Prostate gland (tissue), 2 donors: Measurements from ENCODE around the gene FGFR1OP2. TPM values are rescaled to one million over a fixed set of nuclear protein-coding genes. Genes with fewer than 3 reads are reported as not detected.
"Not testable (repeated sequence)": the region's sequence is repeated elsewhere in the genome, so short reads cannot be mapped to it uniquely, and the experiment has no call there.

Source experiments
- DNase-seq: peaks from one replicate; pipeline ENCODE4 v3.0.0-alpha.2; 2019; ENCODE audit warnings: low spot score
- H3K27ac ChIP-seq, 2 donors: fragments of 200-600 bp; sonication (generic); 2 replicates each; pipeline ENCODE4 v1.5.1; 2017 to 2019
- H3K27me3 ChIP-seq: fragments of 200-600 bp; sonication (generic); replicated peaks from 2 replicates; pipeline ENCODE4 v1.5.1; 2019; ENCODE audit not compliant: insufficient read depth
- H3K36me3 ChIP-seq, 2 donors: fragments of 200-600 bp; sonication (generic); 1 replicate in 1 of 2; 2 replicates in 1 of 2; pipeline versions ENCODE4 v1.5.1 to v1.8.1; 2017 to 2019
- H3K4me1 ChIP-seq: fragments of 200-600 bp; sonication (generic); replicated peaks from 2 replicates; pipeline ENCODE4 v1.5.1; 2019
- H3K4me3 ChIP-seq, 2 donors: fragments of 200-600 bp; sonication (generic); 2 replicates each; pipeline ENCODE4 v1.5.1; 2017 to 2019
- H3K9me3 ChIP-seq: fragments of 200-600 bp; sonication (generic); 2 replicates; pipeline ENCODE4 v1.5.1; 2017
- POLR2A ChIP-seq: fragments of 450-650 bp; IDR thresholded peaks from one replicate; pipeline ENCODE4 v1.6.1; 2016; ENCODE audit warnings: antibody characterized with exemption, mild to moderate bottlenecking
- POLR2AphosphoS5 ChIP-seq: sonication (generic); formaldehyde crosslinking; IDR thresholded peaks from one replicate; pipeline ENCODE4 v1.6.1; 2017; ENCODE audit warnings: antibody characterized with exemption
- WGBS: methylation state at CpG from one replicate; pipeline ENCODE4 v1.1.5; 2018; 5-methylcytosine and 5-hydroxymethylcytosine counted together
- intact Hi-C: fragments of 100-400 bp; cut with DNase I; formaldehyde crosslinking; loops from one replicate; pipeline ENCODE4 v1.14.2; 2022
- total RNA-seq, 2 donors: library from RNA; depleted of rRNA; stranded (reverse); fragments of >200 nt; gene quantifications; one replicate each; pipeline ENCODE4 v1.1.0, GENCODE V29; 2016
- TF ChIP-seq, protein P1 (sequence below), 4 experiments: fragments of 200-600 bp in 2 of 4; fragments of 450-650 bp in 2 of 4; sonication (generic) in 2 of 4; IDR thresholded peaks; 1 replicate in 3 of 4; 2 replicates in 1 of 4; pipeline ENCODE4 v1.5.1; 2016 to 2019; ENCODE audit warnings: antibody characterized with exemption in 4 of 4, mild to moderate bottlenecking in 2 of 4, moderate library complexity in 2 of 4

Gene FGFR1OP2
- total RNA-seq, 2 donors from 2014 or later, result 45.0 to 64.4 TPM

DNA sequence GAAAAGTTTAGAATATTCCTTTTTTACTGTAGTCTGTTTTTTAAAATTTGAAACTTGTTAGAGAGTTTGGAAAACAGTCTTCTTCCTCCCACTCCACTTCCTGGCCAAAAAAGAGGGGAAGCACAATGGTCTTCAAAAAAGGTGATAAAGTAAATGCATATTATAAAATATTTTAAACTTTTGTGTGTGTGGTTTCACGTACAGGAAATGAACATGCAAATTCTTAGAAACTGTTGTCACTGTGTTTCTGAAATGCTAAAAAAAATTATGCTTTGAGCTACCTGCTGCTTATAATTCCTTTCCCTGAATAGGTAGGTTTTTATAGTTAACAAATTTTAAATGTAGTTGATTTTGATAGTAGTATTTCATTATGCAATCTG lies 2.9 kb downstream of the FGFR1OP2 start:
- intact Hi-C loops, result no loop called here
- WGBS, result 57% methylated on average over 1 of the region's 1 CpG
- DNase-seq, result no peak
- Histone ChIP-seq H3K4me3 (no peak overlapping the region), H3K27ac (no peak overlapping the region), H3K4me1 (no peaks in the 10 kb centered on the region), H3K9me3 (no peaks in the 10 kb centered on the region), H3K36me3 (no peaks in the 10 kb centered on the region), H3K27me3 (no peaks in the 10 kb centered on the region)
- no peak for TF ChIP-seq POLR2A
- no peak for TF ChIP-seq POLR2AphosphoS5
- TF ChIP-seq, protein P1, sequence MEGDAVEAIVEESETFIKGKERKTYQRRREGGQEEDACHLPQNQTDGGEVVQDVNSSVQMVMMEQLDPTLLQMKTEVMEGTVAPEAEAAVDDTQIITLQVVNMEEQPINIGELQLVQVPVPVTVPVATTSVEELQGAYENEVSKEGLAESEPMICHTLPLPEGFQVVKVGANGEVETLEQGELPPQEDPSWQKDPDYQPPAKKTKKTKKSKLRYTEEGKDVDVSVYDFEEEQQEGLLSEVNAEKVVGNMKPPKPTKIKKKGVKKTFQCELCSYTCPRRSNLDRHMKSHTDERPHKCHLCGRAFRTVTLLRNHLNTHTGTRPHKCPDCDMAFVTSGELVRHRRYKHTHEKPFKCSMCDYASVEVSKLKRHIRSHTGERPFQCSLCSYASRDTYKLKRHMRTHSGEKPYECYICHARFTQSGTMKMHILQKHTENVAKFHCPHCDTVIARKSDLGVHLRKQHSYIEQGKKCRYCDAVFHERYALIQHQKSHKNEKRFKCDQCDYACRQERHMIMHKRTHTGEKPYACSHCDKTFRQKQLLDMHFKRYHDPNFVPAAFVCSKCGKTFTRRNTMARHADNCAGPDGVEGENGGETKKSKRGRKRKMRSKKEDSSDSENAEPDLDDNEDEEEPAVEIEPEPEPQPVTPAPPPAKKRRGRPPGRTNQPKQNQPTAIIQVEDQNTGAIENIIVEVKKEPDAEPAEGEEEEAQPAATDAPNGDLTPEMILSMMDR (IDR thresholded peaks at IDR 0.05), result no peak

DNA sequence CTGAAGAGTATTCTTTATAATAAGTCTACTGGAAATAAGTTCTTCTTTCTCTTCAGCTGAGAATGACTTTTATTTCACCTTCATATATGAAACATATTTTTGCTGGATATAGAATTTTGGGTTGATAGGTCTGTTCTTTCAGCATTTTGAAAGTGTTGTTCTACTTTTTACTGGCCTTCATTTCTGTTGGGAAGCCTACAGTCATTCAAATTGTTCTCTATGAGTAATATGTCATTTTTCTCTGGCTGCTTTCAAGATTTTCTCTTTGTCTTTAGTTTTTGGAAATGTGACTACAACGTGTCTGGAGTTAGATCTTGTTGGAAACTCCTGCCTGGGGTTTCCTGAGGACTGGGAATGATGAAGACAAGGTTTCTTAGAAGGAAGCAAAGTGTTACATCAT lies 10.0 kb downstream of the FGFR1OP2 start:
- H3K36me3 ChIP-seq, result no peaks in the 10 kb centered on the region
- DNase-seq, result no peak
- no peak overlapping the region for H3K4me3 ChIP-seq
- TF ChIP-seq POLR2A (no peak), POLR2AphosphoS5 (no peak)
- TF ChIP-seq, protein P1 (IDR thresholded peaks at IDR 0.05), result no peak
- no peak overlapping the region for H3K27ac ChIP-seq
- intact Hi-C loops, result no loop called here
- no peaks in the 10 kb centered on the region for H3K9me3 ChIP-seq
- no peaks in the 10 kb centered on the region for H3K27me3 ChIP-seq
- WGBS, result 97% methylated on average over 1 of the region's 1 CpG
- H3K4me1 ChIP-seq, result no peaks in the 10 kb centered on the region

GRCh38 chr12:26953447-26953846 lies 15.2 kb downstream of the FGFR1OP2 start:
- no peak for TF ChIP-seq POLR2AphosphoS5
- TF ChIP-seq, protein P1 (IDR thresholded peaks at IDR 0.05), result no peak
- no peak for TF ChIP-seq POLR2A
- H3K27ac ChIP-seq, result no peak overlapping the region
- no peaks in the 10 kb centered on the region for H3K9me3 ChIP-seq
- 57% methylated on average over 1 of the region's 1 CpG for WGBS
- no peak overlapping the region for H3K4me3 ChIP-seq
- no peaks in the 10 kb centered on the region for H3K4me1 ChIP-seq
- no peaks in the 10 kb centered on the region for H3K27me3 ChIP-seq
- intact Hi-C loops, result no loop called here
- H3K36me3 ChIP-seq, result no peaks in the 10 kb centered on the region
- DNase-seq, result no peak

DNA sequence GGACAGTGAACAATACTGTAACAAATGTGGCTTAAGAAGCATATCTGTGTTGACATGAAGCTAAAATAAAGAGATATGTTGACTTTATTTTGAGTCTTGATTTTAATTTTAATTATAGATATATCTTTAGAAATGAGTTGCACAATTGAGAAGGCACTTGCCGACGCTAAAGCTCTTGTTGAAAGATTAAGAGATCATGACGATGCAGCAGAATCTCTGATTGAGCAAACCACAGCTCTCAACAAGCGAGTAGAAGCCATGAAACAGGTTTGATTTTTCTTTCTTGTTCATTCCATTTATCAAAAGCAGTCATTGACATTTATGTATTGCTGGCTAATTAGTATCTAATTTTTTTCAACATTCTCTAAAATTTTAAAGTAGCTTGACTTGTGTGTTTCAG lies 15.8 kb downstream of the FGFR1OP2 start:
- H3K9me3 ChIP-seq, result no peaks in the 10 kb centered on the region
- H3K27me3 ChIP-seq, result no peaks in the 10 kb centered on the region
- WGBS, result 85% methylated on average over 4 of the region's 4 CpGs
- DNase-seq, result no peak
- no peak for TF ChIP-seq POLR2A
- TF ChIP-seq, protein P1 (IDR thresholded peaks at IDR 0.05), result no peak
- TF ChIP-seq POLR2AphosphoS5, result no peak
- H3K4me3 ChIP-seq, result no peak overlapping the region
- H3K4me1 ChIP-seq, result no peaks in the 10 kb centered on the region
- H3K36me3 ChIP-seq, result no peaks in the 10 kb centered on the region
- intact Hi-C loops, result no loop called here
- no peak overlapping the region for H3K27ac ChIP-seq

- H3K36me3 ChIP-seq, DNase-seq, H3K9me3 ChIP-seq, H3K27me3 ChIP-seq, H3K4me1 ChIP-seq, intact Hi-C loops, H3K4me3 ChIP-seq, H3K27ac ChIP-seq: not testable (repeated sequence)
- 95% methylated on average over 7 of the region's 7 CpGs for WGBS
Measured at GRCh38 chr12:26961391-26961790, 23.1 kb downstream of the FGFR1OP2 start.
